ENCODE results near the gene TBPL1. TPM values are rescaled to one million over a fixed set of nuclear protein-coding genes. Genes with fewer than 3 reads are reported as not detected.

Gene TBPL1
- total RNA-seq, 3 donors from 2014 or later = 16.6 to 25.4 (median 23.3) TPM

DNA sequence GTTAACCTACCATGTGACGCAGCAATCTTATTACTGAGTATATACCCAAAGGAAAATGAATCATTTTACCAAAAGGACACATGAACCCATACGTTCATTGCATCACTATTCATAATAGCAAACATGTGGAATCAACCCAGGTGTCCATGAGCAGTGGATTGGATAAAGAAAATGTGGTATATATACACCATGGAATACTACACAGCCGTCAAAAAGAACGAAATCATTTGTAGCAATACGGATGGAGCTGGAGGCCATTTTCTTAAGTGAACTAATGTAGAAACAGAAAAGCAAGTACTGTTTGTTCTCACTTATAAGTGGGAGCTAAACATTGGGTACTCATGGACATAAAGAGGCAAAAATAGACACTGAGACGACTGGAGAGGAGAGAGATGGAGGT, 44.2 kb downstream of the TBPL1 start:
- TF ChIP-seq CTCF (IDR thresholded peaks at IDR 0.05) = no peak
- H3K9me3 ChIP-seq = no peaks in the 10 kb centered on the region
- ATAC-seq (no peak), DNase-seq (no peak)
- intact Hi-C loops (cut with DNase I, micrococcal nuclease) = no loop called here
- no peaks in the 10 kb centered on the region for H3K36me3 ChIP-seq (ENCODE audit: low read depth)
- H3K4me1 ChIP-seq (ENCODE audit: low read depth) = no peaks in the 10 kb centered on the region
- H3K4me3 ChIP-seq = no peak overlapping the region

GRCh38 chr6:133999305-133999704, 46.3 kb downstream of the TBPL1 start:
- no peak overlapping the region for H3K4me3 ChIP-seq
- no peak for DNase-seq
- H3K4me1 ChIP-seq (ENCODE audit: low read depth) = no peaks in the 10 kb centered on the region
- H3K36me3 ChIP-seq (ENCODE audit: low read depth) = no peaks in the 10 kb centered on the region
- ATAC-seq = no peak
- TF ChIP-seq CTCF (IDR thresholded peaks at IDR 0.05) = no peak
- intact Hi-C loops (cut with DNase I, micrococcal nuclease) = no loop called here
- H3K9me3 ChIP-seq = no peaks in the 10 kb centered on the region

GRCh38 chr6:134000443-134000842, 47.4 kb downstream of the TBPL1 start:
- no peak overlapping the region for H3K4me3 ChIP-seq
- TF ChIP-seq CTCF (IDR thresholded peaks at IDR 0.05) = no peak
- no peak for DNase-seq
- no peaks in the 10 kb centered on the region for H3K36me3 ChIP-seq (ENCODE audit: low read depth)
- no peaks in the 10 kb centered on the region for H3K4me1 ChIP-seq (ENCODE audit: low read depth)
- intact Hi-C loops (cut with DNase I, micrococcal nuclease) = no loop called here
- ATAC-seq = no peak
- no peaks in the 10 kb centered on the region for H3K9me3 ChIP-seq

DNA sequence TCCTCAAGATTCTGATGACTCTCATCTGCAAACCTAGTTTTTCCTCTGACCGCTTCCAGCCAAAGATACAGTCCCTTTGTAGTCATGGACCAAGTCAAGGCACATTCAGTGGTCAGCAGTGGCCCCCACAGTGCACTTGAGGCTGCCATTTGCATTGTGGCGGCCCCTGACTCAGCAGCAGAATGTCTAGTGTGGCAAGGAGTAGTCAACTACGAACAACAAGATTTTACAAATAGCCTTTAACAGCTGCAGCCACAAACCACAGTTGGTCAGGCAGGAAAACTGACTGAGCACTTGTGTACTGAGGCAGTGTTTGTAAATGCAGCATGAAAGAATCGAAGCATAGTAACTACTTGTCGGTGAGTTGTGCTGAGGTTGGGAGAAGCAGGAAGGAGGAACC, 49.8 kb downstream of the TBPL1 start:
- TF ChIP-seq CTCF (IDR thresholded peaks at IDR 0.05) = no peak
- no peaks in the 10 kb centered on the region for H3K36me3 ChIP-seq (ENCODE audit: low read depth)
- H3K4me1 ChIP-seq (ENCODE audit: low read depth) = peaks cover 6% of the 10 kb centered on the region
- H3K9me3 ChIP-seq = no peaks in the 10 kb centered on the region
- no peak for ATAC-seq
- no peak for DNase-seq
- H3K4me3 ChIP-seq = no peak overlapping the region
- intact Hi-C loops (cut with DNase I, micrococcal nuclease) = no loop called here

DNA sequence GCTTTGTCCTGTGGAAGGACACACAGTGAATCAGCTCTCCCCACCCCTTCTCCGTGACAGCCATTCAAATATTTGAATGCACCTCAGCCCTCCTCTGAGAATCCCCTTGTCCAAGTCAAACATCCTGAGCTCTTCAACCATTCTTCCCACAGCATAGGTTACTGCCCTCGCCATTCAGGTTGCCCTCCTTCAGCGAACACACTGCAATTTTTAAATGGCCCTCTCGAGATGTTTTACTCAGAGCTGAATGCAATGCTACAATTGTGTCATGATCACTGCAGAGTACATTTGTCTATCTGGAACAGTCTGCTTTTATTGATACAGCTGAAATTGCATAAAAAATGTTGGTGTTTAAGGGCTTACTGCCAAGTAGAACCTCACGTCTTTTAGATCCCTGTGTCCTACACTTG, 50.5 kb downstream of the TBPL1 start:
- intact Hi-C loops (cut with DNase I, micrococcal nuclease) = no loop called here
- TF ChIP-seq CTCF (IDR thresholded peaks at IDR 0.05) = no peak
- Histone ChIP-seq H3K4me1 (ENCODE audit: low read depth) (peaks cover 6% of the 10 kb centered on the region), H3K4me3 (no peak overlapping the region), H3K9me3 (no peaks in the 10 kb centered on the region), H3K36me3 (ENCODE audit: low read depth) (no peaks in the 10 kb centered on the region)
- ATAC-seq = no peak
- DNase-seq = no peak

DNA sequence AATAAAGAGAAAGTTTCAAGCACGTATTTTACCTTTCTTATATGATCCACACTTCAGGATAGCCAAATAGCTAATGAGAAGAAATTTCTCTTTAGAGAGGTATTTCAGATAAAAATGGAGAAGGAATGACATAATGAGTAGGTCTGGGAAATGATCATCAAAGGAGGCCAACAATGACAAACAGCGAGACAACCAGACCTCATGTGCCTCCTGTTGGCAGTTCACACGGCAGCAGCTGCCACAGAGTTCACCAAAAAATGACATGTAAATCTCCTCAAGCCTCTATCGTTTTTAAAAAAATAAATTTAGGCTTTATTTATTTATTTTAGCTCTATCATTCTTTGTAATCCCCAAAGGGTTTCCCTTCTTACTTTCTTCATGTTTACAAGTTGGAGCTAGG, 51.7 kb downstream of the TBPL1 start:
- intact Hi-C loops (cut with DNase I, micrococcal nuclease) = no loop called here
- no peak for ATAC-seq
- DNase-seq = no peak
- TF ChIP-seq CTCF (IDR thresholded peaks at IDR 0.05) = no peak
- H3K9me3 ChIP-seq = no peaks in the 10 kb centered on the region
- H3K4me1 ChIP-seq (ENCODE audit: low read depth) = peaks cover 6% of the 10 kb centered on the region
- no peak overlapping the region for H3K4me3 ChIP-seq
- H3K36me3 ChIP-seq (ENCODE audit: low read depth) = no peaks in the 10 kb centered on the region

All from mucosa of descending colon (tissue), 3 donors.